HL-60 (cell line): Measurements from ENCODE around the gene RPL21.

Source experiments
- DNase-seq, 2 experiments: peaks; one replicate each; pipeline ENCODE4 v3.0.0-alpha.2; 2010 to 2020; ENCODE audit warnings: low read depth in 1 of 2, low spot score in 1 of 2
- H3K27ac ChIP-seq: fragments of 250-450 bp; sonication (Bioruptor Pico); replicated peaks from 2 replicates; pipeline ENCODE4 v1.5.1; 2020; ENCODE audit warnings: mild to moderate bottlenecking, moderate library complexity
- H3K27me3 ChIP-seq: fragments of 250-450 bp; sonication (Bioruptor Pico); 2 replicates; pipeline ENCODE4 v1.5.1; 2021; ENCODE audit warnings: mild to moderate bottlenecking, moderate library complexity; ENCODE audit not compliant: insufficient read depth, poor library complexity, severe bottlenecking
- H3K4me3 ChIP-seq: replicated peaks from 2 replicates; pipeline ENCODE4 v1.5.1; 2011; ENCODE audit warnings: mild to moderate bottlenecking, control low read depth, low read length; ENCODE audit not compliant: insufficient read depth
- GABPA ChIP-seq: IDR thresholded peaks from 2 replicates; pipeline ENCODE4 v1.6.1; 2012; ENCODE audit warnings: low read depth
- POLR2AphosphoS5 ChIP-seq: IDR thresholded peaks from 2 replicates; pipeline ENCODE4 v1.6.1; 2012; ENCODE audit warnings: low read depth
- REST ChIP-seq: IDR thresholded peaks from 2 replicates; pipeline ENCODE4 v1.6.1; 2012; ENCODE audit warnings: low read depth; ENCODE audit not compliant: insufficient replicate concordance
- SPI1 ChIP-seq: IDR thresholded peaks from 2 replicates; pipeline ENCODE4 v1.6.1; 2012; ENCODE audit warnings: low read depth, mild to moderate bottlenecking, borderline replicate concordance
- TF ChIP-seq, protein P1 (sequence below): IDR thresholded peaks from one replicate; pipeline ENCODE4 v1.5.1; 2011; ENCODE audit warnings: low read length, control low read depth, inconsistent platforms; ENCODE audit not compliant: insufficient read depth

Gene RPL21

GRCh38 chr13:27271570-27272096 lies 20.3 kb downstream of the RPL21 start:
- Histone ChIP-seq H3K27ac (no peak overlapping the region), H3K27me3 (peaks cover 6% of the 10 kb centered on the region), H3K4me3 (no peak overlapping the region)
- no peak for DNase-seq
- TF ChIP-seq REST, result no peak

DNA sequence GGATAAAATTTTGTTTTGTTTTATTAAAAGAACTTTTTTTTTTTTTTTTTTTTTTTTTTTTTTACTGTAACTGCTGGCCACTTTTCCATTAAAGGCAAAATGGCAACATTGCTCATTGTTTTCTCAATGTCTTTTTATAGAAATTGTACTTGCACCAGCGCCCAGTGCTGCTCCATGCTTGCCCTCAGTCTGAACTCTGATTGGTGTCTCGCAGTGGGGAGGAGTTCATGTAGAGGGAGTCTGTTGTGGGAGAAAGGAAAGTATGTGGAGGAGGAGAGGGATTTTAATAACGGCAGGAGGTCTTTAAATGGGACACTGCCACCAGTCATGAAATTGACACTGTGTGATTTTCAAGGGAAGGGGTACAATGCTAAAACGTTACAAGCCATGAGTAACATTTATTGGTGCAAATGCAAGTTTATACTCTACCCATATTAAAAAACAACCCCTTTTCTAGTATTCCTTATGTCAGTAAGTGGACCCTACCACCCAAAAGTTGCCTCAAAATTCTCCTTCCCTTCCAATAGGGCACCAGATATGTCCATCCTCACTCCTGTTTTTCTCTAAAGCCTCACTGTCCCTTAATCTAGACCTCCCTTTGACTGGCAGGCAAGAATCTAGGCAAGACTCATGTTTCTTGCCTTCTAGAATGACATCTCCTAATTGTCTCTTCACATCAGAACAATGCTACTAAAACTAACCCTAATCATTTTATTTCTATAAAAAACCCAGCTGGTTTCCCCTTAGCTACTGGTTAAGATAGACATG lies 22.5 kb downstream of the RPL21 start:
- Histone ChIP-seq H3K4me3 (no peak overlapping the region), H3K27ac (no peak overlapping the region), H3K27me3 (peaks cover 8% of the 10 kb centered on the region)
- no peak for DNase-seq
- TF ChIP-seq REST, result no peak
- no peak for TF ChIP-seq GABPA
- no peak for TF ChIP-seq POLR2AphosphoS5
- TF ChIP-seq, protein P1, sequence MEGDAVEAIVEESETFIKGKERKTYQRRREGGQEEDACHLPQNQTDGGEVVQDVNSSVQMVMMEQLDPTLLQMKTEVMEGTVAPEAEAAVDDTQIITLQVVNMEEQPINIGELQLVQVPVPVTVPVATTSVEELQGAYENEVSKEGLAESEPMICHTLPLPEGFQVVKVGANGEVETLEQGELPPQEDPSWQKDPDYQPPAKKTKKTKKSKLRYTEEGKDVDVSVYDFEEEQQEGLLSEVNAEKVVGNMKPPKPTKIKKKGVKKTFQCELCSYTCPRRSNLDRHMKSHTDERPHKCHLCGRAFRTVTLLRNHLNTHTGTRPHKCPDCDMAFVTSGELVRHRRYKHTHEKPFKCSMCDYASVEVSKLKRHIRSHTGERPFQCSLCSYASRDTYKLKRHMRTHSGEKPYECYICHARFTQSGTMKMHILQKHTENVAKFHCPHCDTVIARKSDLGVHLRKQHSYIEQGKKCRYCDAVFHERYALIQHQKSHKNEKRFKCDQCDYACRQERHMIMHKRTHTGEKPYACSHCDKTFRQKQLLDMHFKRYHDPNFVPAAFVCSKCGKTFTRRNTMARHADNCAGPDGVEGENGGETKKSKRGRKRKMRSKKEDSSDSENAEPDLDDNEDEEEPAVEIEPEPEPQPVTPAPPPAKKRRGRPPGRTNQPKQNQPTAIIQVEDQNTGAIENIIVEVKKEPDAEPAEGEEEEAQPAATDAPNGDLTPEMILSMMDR, result no peak
- no peak for TF ChIP-seq SPI1

DNA sequence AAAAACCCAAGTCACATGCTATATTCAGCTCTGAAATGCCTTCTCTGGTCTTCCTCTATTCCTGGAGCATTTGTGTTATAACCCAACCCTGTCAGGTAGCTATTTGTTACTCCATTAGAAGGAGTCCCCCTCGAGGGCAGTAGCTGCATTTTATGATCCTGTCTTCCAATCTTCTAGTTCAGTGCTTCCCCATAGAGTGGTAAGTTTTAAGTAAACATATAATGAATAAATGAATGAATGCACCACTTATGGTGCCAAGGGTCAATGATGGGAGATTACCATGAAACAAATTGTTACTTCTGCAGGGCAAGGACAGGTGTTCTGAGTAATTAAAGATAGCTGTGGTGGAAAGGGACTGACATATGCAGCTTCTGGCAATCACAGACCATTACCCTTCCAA lies 23.3 kb downstream of the RPL21 start:
- TF ChIP-seq SPI1 (no peak), POLR2AphosphoS5 (no peak), GABPA (no peak), REST (no peak)
- TF ChIP-seq, protein P1, result no peak
- no peak overlapping the region for H3K27ac ChIP-seq
- no peak for DNase-seq
- H3K4me3 ChIP-seq, result no peak overlapping the region
- peaks cover 8% of the 10 kb centered on the region for H3K27me3 ChIP-seq
